Measurements from ENCODE around the gene BEND3. TPM values are rescaled to one million over a fixed set of nuclear protein-coding genes. Genes with fewer than 3 reads are reported as not detected.
"Not testable (repeated sequence)": the region's sequence is repeated elsewhere in the genome, so short reads cannot be mapped to it uniquely, and the experiment has no call there.

BEND3 gene
- total RNA-seq, 1 donor from 2014 or later = 7.7 TPM

GRCh38 chr6:107021446-107022185 lies 93.7 kb downstream of the BEND3 start:
- H3K27me3 ChIP-seq (ENCODE audit: control insufficient read depth, insufficient read depth, low read length) = no peaks in the 10 kb centered on the region
- H3K4me3 ChIP-seq (ENCODE audit: low read depth, low read length) = no peak overlapping the region
- DNase-seq (ENCODE audit: low read depth) = no peak

GRCh38 chr6:107020239-107020638 lies 95.1 kb downstream of the BEND3 start:
- TF ChIP-seq CTCF (IDR thresholded peaks at IDR 0.05; ENCODE audit: insufficient read depth, low read length, poor library complexity, severe bottlenecking) = no peak
- no peak for DNase-seq (ENCODE audit: low read depth)
- Histone ChIP-seq H3K36me3 (ENCODE audit: control insufficient read depth, insufficient read depth, low read length) (no peaks in the 10 kb centered on the region), H3K4me3 (ENCODE audit: low read depth, low read length) (no peak overlapping the region), H3K27me3 (ENCODE audit: control insufficient read depth, insufficient read depth, low read length) (no peaks in the 10 kb centered on the region)

More at GRCh38 chr6:107021446-107022185, 93.7 kb downstream of the BEND3 start:
- no peaks in the 10 kb centered on the region for H3K36me3 ChIP-seq (ENCODE audit: control insufficient read depth, insufficient read depth, low read length)
- no peak for TF ChIP-seq CTCF (IDR thresholded peaks at IDR 0.05; ENCODE audit: insufficient read depth, low read length, poor library complexity, severe bottlenecking)

GRCh38 chr6:107019628-107020027 lies 95.7 kb downstream of the BEND3 start:
- H3K36me3 ChIP-seq (ENCODE audit: control insufficient read depth, insufficient read depth, low read length); H3K27me3 ChIP-seq (ENCODE audit: control insufficient read depth, insufficient read depth, low read length); H3K4me3 ChIP-seq (ENCODE audit: low read depth, low read length); DNase-seq (ENCODE audit: low read depth): not testable (repeated sequence)

GRCh38 chr6:107019047-107019446 lies 96.3 kb downstream of the BEND3 start:
- Histone ChIP-seq H3K4me3 (ENCODE audit: low read depth, low read length) (no peak overlapping the region), H3K36me3 (ENCODE audit: control insufficient read depth, insufficient read depth, low read length) (no peaks in the 10 kb centered on the region), H3K27me3 (ENCODE audit: control insufficient read depth, insufficient read depth, low read length) (no peaks in the 10 kb centered on the region)
- TF ChIP-seq CTCF (IDR thresholded peaks at IDR 0.05; ENCODE audit: insufficient read depth, low read length, poor library complexity, severe bottlenecking) = no peak
- DNase-seq (ENCODE audit: low read depth) = no peak

Other genes starting within 250 kb of the BEND3 start
- 562 and 578 TPM in 2 replicates for gene CD24, start 140.8 kb downstream of the BEND3 start, total RNA-seq
- gene MTRES1, start 87.3 kb downstream of the BEND3 start, total RNA-seq = 15.8 and 18.9 TPM in 2 replicates